K562 (cell line): ENCODE measurements around the gene MED22. TPM values are rescaled to one million over a fixed set of nuclear protein-coding genes. Genes with fewer than 3 reads are reported as not detected.
A peak's percentile ranks its signal among the peaks of the same experiment; 100 is the strongest.

Experiments
- ETV6 ChIP-seq, 3 experiments: fragments of 150-350 bp in 1 of 3; sonication (generic) in 1 of 3; formaldehyde crosslinking in 1 of 3; IDR thresholded peaks; 2 replicates each; pipeline versions ENCODE4 v1.6.1 to v1.8.0; 2014 to 2022; ENCODE audit warnings: borderline replicate concordance in 2 of 3, low read depth in 2 of 3, antibody characterized with exemption in 1 of 3, low read length in 1 of 3, mild to moderate bottlenecking in 1 of 3, missing genetic modification reagents in 1 of 3
- FOXK2 ChIP-seq, 2 experiments: fragments of 450-650 bp; IDR thresholded peaks in 1 of 2; conservative IDR thresholded peaks in 1 of 2; 2 replicates each; pipeline ENCODE4 v1.6.1; 2016; ENCODE audit warnings: low read depth in 2 of 2, mild to moderate bottlenecking in 1 of 2
- GABPB2 ChIP-seq: fragments of 250-450 bp; sonication (Bioruptor Pico); conservative IDR thresholded peaks from 2 replicates; pipeline ENCODE4 v1.5.1; 2021; ENCODE audit warnings: mild to moderate bottlenecking
- HOXB6 ChIP-seq: fragments of 250-450 bp; sonication (Bioruptor Pico); IDR thresholded peaks from 2 replicates; pipeline ENCODE4 v1.5.1; 2022; ENCODE audit warnings: mild to moderate bottlenecking, borderline replicate concordance
- IFI16 ChIP-seq: fragments of 250-450 bp; sonication (Bioruptor Pico); IDR thresholded peaks from 2 replicates; pipeline ENCODE4 v2.1.2; 2022; ENCODE audit warnings: mild to moderate bottlenecking, inconsistent platforms
- NKRF ChIP-seq: fragments of 450-650 bp; IDR thresholded peaks from 2 replicates; pipeline ENCODE4 v1.6.1; 2016; ENCODE audit warnings: borderline replicate concordance
- NRF1 ChIP-seq, 2 experiments: fragments of 450-650 bp; IDR thresholded peaks in 1 of 2; conservative IDR thresholded peaks in 1 of 2; 2 replicates each; pipeline ENCODE4 v1.6.1; 2014; ENCODE audit warnings: mild to moderate bottlenecking in 2 of 2
- PCBP1 ChIP-seq: fragments of 200-400 bp; formaldehyde crosslinking; IDR thresholded peaks from 2 replicates; pipeline ENCODE4 v1.6.1; 2018; ENCODE audit warnings: mild to moderate bottlenecking, low read depth, low read length; ENCODE audit not compliant: poor library complexity, severe bottlenecking
- POLR3G ChIP-seq: IDR thresholded peaks from 2 replicates; pipeline ENCODE4 v1.6.1; 2011; ENCODE audit not compliant: insufficient read length, insufficient replicate concordance; ENCODE audit errors: extremely low read depth
- RERE ChIP-seq: sonication (generic); formaldehyde crosslinking; IDR thresholded peaks from 2 replicates; pipeline ENCODE4 v1.8.0; 2023; ENCODE audit warnings: missing genetic modification reagents, mild to moderate bottlenecking, borderline replicate concordance
- SNRNP70 ChIP-seq: fragments of 200-400 bp; formaldehyde crosslinking; optimal IDR thresholded peaks from 2 replicates; pipeline ENCODE3; 2017; ENCODE audit warnings: low read depth, low read length
- SREBF2 ChIP-seq: sonication (generic); formaldehyde crosslinking; IDR thresholded peaks from 2 replicates; pipeline ENCODE4 v1.4.0; 2020; ENCODE audit warnings: mild to moderate bottlenecking, missing genetic modification reagents
- VEZF1 ChIP-seq: fragments of 200-800 bp; sonication (Bioruptor generic); IDR thresholded peaks from 2 replicates; pipeline ENCODE4 v1.6.1; 2017; ENCODE audit warnings: missing genetic modification characterization, missing compliant biosample characterization
- ZC3H8 ChIP-seq: fragments of 450-650 bp; IDR thresholded peaks from 2 replicates; pipeline ENCODE4 v1.6.1; 2017
- ZNF12 ChIP-seq: sonication (generic); formaldehyde crosslinking; IDR thresholded peaks from 2 replicates; pipeline ENCODE4 v1.4.0; 2020; ENCODE audit warnings: mild to moderate bottlenecking, missing genetic modification reagents
- ZNF280A ChIP-seq: fragments of 450-650 bp; IDR thresholded peaks from 2 replicates; pipeline ENCODE4 v1.6.1; 2018; ENCODE audit warnings: mild to moderate bottlenecking, low read depth; ENCODE audit not compliant: partially characterized antibody
- polyA plus RNA-seq, 8 experiments: library from polyadenylated mRNA; depleted of rRNA in 4 of 8; stranded (reverse) in 5 of 8; unstranded in 3 of 8; fragments of >200 nt; fragmentation: Nextera tagmentation in 2 of 8; fragmentation: Illumina TruSeq in 1 of 8; extraction: Ambion mirVana in 2 of 8; extraction: Trizol in 1 of 8; gene quantifications; 2 replicates each; pipeline versions ENCODE4 v1.2.1 to v1.2.3, GENCODE V29; 2011 to 2014; ENCODE audit warnings: inconsistent platforms in 1 of 8, missing spikeins in 1 of 8
- total RNA-seq, 7 experiments: library from RNA; depleted of rRNA in 6 of 7; stranded (reverse); fragments of >200 nt in 6 of 7; fragmentation: Illumina TruSeq in 2 of 7; extraction: Trizol in 2 of 7; gene quantifications; 2 replicates each; pipeline versions ENCODE4 v1.2.1 to v1.2.3, GENCODE V29; 2011 to 2021; ENCODE audit warnings: low replicate concordance in 1 of 7

The MED22 gene
- total and polyA plus RNA-seq, 9 of the 15 experiments (the other 6 are each of a cell fraction or from before 2014, with no cell fraction given) = 0.73 to 35.6 (median 22.3) TPM

- TF ChIP-seq HOXB6 (no peak), SNRNP70 (no peak), NRF1 (conservative IDR thresholded peaks at IDR 0.05 in 1 of 2, IDR thresholded peaks at IDR 0.05 in 1 of 2) (no peak), ZNF280A (peak; percentile 36), ZNF12 (CRISPR knock-in tag) (no peak), ZC3H8 (no peak), ETV6 (IDR thresholded peaks at IDR 0.05; ENCODE audit: borderline replicate concordance in 1 of 2, low read depth in 2 of 2, low read length in 1 of 2) (no peak), ETV6 (CRISPR knock-in tag; IDR thresholded peaks at IDR 0.05; ENCODE audit: borderline replicate concordance) (no peak), PCBP1 (no peak), NKRF (no peak), VEZF1 (no peak), IFI16 (CRISPR knock-in tag) (no peak), RERE (no peak), SREBF2 (no peak), GABPB2 (CRISPR knock-in tag) (no peak), FOXK2 (conservative IDR thresholded peaks at IDR 0.05 in 1 of 2, IDR thresholded peaks at IDR 0.05 in 1 of 2; ENCODE audit: low read depth in 2 of 2) (no peak), POLR3G (no peak)
Observed at GRCh38 chr9:133351908-133352634, 4.1 kb upstream of the MED22 start (continued).
